Neural progenitor cell (in vitro differentiated cells): ENCODE measurements around the gene MNS1. TPM values are rescaled to one million over a fixed set of nuclear protein-coding genes. Genes with fewer than 3 reads are reported as not detected.

ENCODE experiments used
- DNase-seq: peaks from one replicate; pipeline ENCODE4 v3.0.0-alpha.2; 2016; ENCODE audit warnings: low spot score
- H2AFZ ChIP-seq: fragments of 200-600 bp; sonication (generic); replicated peaks from 2 replicates; pipeline ENCODE4 v1.6.1; 2016; ENCODE audit warnings: antibody characterized with exemption
- H3F3A ChIP-seq: fragments of 200-600 bp; sonication (generic); 2 replicates; pipeline ENCODE4 v1.6.1; 2016; ENCODE audit warnings: antibody characterized with exemption, low read depth
- H3K27ac ChIP-seq: fragments of 200-600 bp; sonication (generic); 2 replicates; pipeline ENCODE4 v1.5.1; 2016; ENCODE audit warnings: mild to moderate bottlenecking
- H3K27me3 ChIP-seq: fragments of 200-600 bp; sonication (generic); 2 replicates; pipeline ENCODE4 v1.6.1; 2016; ENCODE audit warnings: mild to moderate bottlenecking, moderate library complexity
- H3K36me3 ChIP-seq: fragments of 200-600 bp; sonication (generic); 2 replicates; pipeline ENCODE4 v1.5.1; 2016
- H3K4me1 ChIP-seq: fragments of 200-600 bp; sonication (generic); 2 replicates; pipeline ENCODE4 v1.6.1; 2016; ENCODE audit warnings: mixed run types
- H3K4me2 ChIP-seq: fragments of 200-600 bp; sonication (generic); 2 replicates; pipeline ENCODE4 v1.6.1; 2016
- H3K4me3 ChIP-seq: fragments of 200-600 bp; sonication (generic); 2 replicates; pipeline ENCODE4 v1.5.1; 2016
- H3K79me2 ChIP-seq: fragments of 200-600 bp; sonication (generic); 2 replicates; pipeline ENCODE4 v1.6.1; 2016; ENCODE audit warnings: low read depth
- H3K9ac ChIP-seq: fragments of 200-600 bp; sonication (generic); 2 replicates; pipeline ENCODE4 v1.6.1; 2016
- H3K9me3 ChIP-seq: fragments of 200-600 bp; sonication (generic); 2 replicates; pipeline ENCODE4 v1.5.1; 2016; ENCODE audit warnings: low read depth
- H4K20me1 ChIP-seq: fragments of 200-600 bp; sonication (generic); 2 replicates; pipeline ENCODE4 v1.6.1; 2016; ENCODE audit warnings: low read depth
- H3K27ac Mint-ChIP-seq: 3 replicates; pipeline ENCODE4 v1.8.0; 2021; ENCODE audit warnings: mixed read lengths
- H3K27me3 Mint-ChIP-seq: 2 replicates; pipeline ENCODE4 v1.8.0; 2022; ENCODE audit warnings: low read depth, mild to moderate bottlenecking, inconsistent platforms, moderate library complexity, mixed read lengths; ENCODE audit not compliant: insufficient read depth
- H3K36me3 Mint-ChIP-seq: 3 replicates; pipeline ENCODE4 v1.8.0; 2021; ENCODE audit warnings: mixed read lengths
- H3K4me1 Mint-ChIP-seq: 3 replicates; pipeline ENCODE4 v1.8.0; 2021; ENCODE audit warnings: mixed read lengths
- H3K4me3 Mint-ChIP-seq: 3 replicates; pipeline ENCODE4 v1.8.0; 2021; ENCODE audit warnings: mild to moderate bottlenecking, moderate library complexity, mixed read lengths
- H3K9me3 Mint-ChIP-seq: 3 replicates; pipeline ENCODE4 v1.8.0; 2020; ENCODE audit warnings: mixed read lengths
- EZH2 ChIP-seq: fragments of 200-600 bp; sonication (generic); IDR thresholded peaks from 2 replicates; pipeline ENCODE4 v1.6.1; 2017; ENCODE audit warnings: antibody characterized with exemption, mild to moderate bottlenecking, moderate library complexity
- EZH2phosphoT487 ChIP-seq: fragments of 200-600 bp; sonication (generic); IDR thresholded peaks from 2 replicates; pipeline ENCODE4 v1.6.1; 2017; ENCODE audit warnings: antibody characterized with exemption
- total RNA-seq: library from RNA; depleted of rRNA; stranded (reverse); fragments of >200 nt; gene quantifications from 2 replicates; pipeline ENCODE4 v1.2.3, GENCODE V29; 2015; ENCODE audit warnings: low replicate concordance
- TF ChIP-seq, protein P1 (sequence below): fragments of 200-600 bp; sonication (generic); IDR thresholded peaks from 2 replicates; pipeline ENCODE4 v1.5.1; 2017; ENCODE audit warnings: antibody characterized with exemption, mild to moderate bottlenecking

The MNS1 gene
- total RNA-seq, 1 donor from 2014 or later: 6.2 TPM

DNA sequence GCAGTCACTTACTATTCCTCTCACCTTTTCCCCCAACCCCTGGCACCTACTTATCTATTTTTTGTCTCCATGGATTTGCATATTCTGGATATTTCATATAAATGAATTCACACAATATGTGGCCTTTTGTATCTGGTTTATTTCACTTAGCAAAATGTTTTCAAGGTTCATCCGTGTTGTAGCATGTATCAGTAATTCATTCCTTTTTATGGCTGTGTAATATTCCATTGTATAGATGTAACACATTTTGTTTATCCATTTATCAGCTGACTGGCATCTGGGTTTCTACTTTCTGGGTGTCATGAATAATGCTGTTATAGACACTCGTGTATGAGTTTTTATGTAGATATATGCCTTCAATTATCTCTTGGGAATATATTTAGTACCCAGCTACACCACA is 5.8 kb downstream of the MNS1 start:
- H3K4me1 Mint-ChIP-seq: peaks cover 3% of the 10 kb centered on the region
- H3F3A ChIP-seq: no peaks in the 10 kb centered on the region
- H3K9me3 ChIP-seq: no peaks in the 10 kb centered on the region
- no peak overlapping the region for H3K27ac Mint-ChIP-seq
- H3K27ac ChIP-seq: no peak overlapping the region
- H3K9me3 Mint-ChIP-seq: no peaks in the 10 kb centered on the region
- H2AFZ ChIP-seq: no peak overlapping the region
- TF ChIP-seq, protein P1, sequence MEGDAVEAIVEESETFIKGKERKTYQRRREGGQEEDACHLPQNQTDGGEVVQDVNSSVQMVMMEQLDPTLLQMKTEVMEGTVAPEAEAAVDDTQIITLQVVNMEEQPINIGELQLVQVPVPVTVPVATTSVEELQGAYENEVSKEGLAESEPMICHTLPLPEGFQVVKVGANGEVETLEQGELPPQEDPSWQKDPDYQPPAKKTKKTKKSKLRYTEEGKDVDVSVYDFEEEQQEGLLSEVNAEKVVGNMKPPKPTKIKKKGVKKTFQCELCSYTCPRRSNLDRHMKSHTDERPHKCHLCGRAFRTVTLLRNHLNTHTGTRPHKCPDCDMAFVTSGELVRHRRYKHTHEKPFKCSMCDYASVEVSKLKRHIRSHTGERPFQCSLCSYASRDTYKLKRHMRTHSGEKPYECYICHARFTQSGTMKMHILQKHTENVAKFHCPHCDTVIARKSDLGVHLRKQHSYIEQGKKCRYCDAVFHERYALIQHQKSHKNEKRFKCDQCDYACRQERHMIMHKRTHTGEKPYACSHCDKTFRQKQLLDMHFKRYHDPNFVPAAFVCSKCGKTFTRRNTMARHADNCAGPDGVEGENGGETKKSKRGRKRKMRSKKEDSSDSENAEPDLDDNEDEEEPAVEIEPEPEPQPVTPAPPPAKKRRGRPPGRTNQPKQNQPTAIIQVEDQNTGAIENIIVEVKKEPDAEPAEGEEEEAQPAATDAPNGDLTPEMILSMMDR: no peak
- TF ChIP-seq EZH2: no peak
- TF ChIP-seq EZH2phosphoT487: no peak
- H3K4me3 ChIP-seq: no peak overlapping the region
- H3K4me2 ChIP-seq: no peak overlapping the region
- DNase-seq: no peak
- H3K4me1 ChIP-seq: no peaks in the 10 kb centered on the region
- no peaks in the 10 kb centered on the region for H3K27me3 Mint-ChIP-seq
- no peak overlapping the region for H3K4me3 Mint-ChIP-seq
- no peak overlapping the region for H3K9ac ChIP-seq
- no peaks in the 10 kb centered on the region for H3K79me2 ChIP-seq
- H3K36me3 ChIP-seq: no peaks in the 10 kb centered on the region
- no peaks in the 10 kb centered on the region for H4K20me1 ChIP-seq
- peaks cover 5% of the 10 kb centered on the region for H3K36me3 Mint-ChIP-seq
- peaks cover 4% of the 10 kb centered on the region for H3K27me3 ChIP-seq

DNA sequence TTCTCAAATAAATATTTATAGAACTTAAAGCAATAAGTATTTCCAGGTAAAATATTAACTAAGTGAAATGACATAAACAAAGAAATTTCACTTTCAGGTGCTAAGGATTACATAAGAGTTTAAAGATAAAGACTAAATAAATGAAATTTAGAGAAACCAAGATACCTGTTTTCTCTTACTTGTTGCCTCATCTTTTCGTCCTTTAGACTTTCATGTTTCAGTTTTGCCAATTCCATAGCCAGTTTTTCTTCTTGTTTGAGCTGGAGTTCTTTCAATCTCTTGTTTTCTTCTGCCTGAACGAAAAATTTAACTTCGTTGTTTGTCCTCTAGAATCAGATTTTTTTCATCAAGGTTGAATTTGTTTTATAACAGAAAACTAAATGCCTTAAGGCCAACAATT is 8.7 kb downstream of the MNS1 start:
- no peak for DNase-seq
- Histone ChIP-seq H3K79me2 (no peaks in the 10 kb centered on the region), H4K20me1 (no peaks in the 10 kb centered on the region), H3F3A (no peaks in the 10 kb centered on the region), H3K27ac (no peak overlapping the region), H3K9me3 (no peaks in the 10 kb centered on the region), H3K9ac (no peak overlapping the region), H2AFZ (no peak overlapping the region), H3K36me3 (no peaks in the 10 kb centered on the region), H3K4me1 (no peaks in the 10 kb centered on the region), H3K4me3 (no peak overlapping the region), H3K27me3 (no peaks in the 10 kb centered on the region), H3K4me2 (no peak overlapping the region)
- peaks cover 3% of the 10 kb centered on the region for H3K4me1 Mint-ChIP-seq
- no peak overlapping the region for H3K27ac Mint-ChIP-seq
- H3K36me3 Mint-ChIP-seq: peaks cover 5% of the 10 kb centered on the region
- no peaks in the 10 kb centered on the region for H3K27me3 Mint-ChIP-seq
- TF ChIP-seq EZH2phosphoT487 (no peak), EZH2 (no peak)
- TF ChIP-seq, protein P1: no peak
- no peaks in the 10 kb centered on the region for H3K9me3 Mint-ChIP-seq
- H3K4me3 Mint-ChIP-seq: no peak overlapping the region

DNA sequence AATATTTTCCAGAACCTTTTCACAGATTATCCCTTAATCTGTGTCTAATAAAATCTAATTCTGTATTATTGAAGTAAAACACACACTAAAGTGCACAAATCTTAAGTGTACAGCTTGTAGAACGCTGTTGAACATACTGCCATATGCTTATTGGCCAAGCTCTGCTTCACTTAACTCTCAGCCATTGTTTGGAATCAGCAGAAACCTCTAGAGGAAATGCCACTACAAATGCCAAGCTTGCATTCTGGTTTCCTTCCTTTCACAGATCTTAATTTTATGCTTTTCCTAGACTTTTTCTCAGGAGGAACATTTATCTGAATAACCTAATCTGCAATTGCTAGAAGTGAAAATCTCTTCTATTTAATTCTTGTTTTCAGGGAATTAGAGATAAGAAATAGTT is 10.1 kb downstream of the MNS1 start:
- Histone ChIP-seq H4K20me1 (no peaks in the 10 kb centered on the region), H3K4me2 (no peak overlapping the region), H3K4me1 (no peaks in the 10 kb centered on the region), H3K79me2 (no peaks in the 10 kb centered on the region), H3K36me3 (no peaks in the 10 kb centered on the region), H3F3A (no peaks in the 10 kb centered on the region), H3K9me3 (no peaks in the 10 kb centered on the region), H2AFZ (no peak overlapping the region), H3K27ac (no peak overlapping the region), H3K9ac (no peak overlapping the region), H3K27me3 (no peaks in the 10 kb centered on the region), H3K4me3 (no peak overlapping the region)
- Mint-ChIP-seq H3K27ac (no peak overlapping the region), H3K9me3 (no peaks in the 10 kb centered on the region), H3K4me3 (no peak overlapping the region), H3K4me1 (peaks cover 3% of the 10 kb centered on the region), H3K36me3 (peaks cover 2% of the 10 kb centered on the region), H3K27me3 (no peaks in the 10 kb centered on the region)
- TF ChIP-seq, protein P1: no peak
- TF ChIP-seq EZH2 (no peak), EZH2phosphoT487 (no peak)
- DNase-seq: no peak
